T-helper 1 cell treated with Interleukin-12 subunit alpha and Interleukin-12 subunit beta and Interleukin-4 antibody, amounts not matched to agents 30 μg/mL and 1 μg/mL, for 36 hours (primary cell): ENCODE measurements around the gene AVEN.
A peak's percentile ranks its signal among the peaks of the same experiment; 100 is the strongest.
"Not testable (repeated sequence)": the region's sequence is repeated elsewhere in the genome, so short reads cannot be mapped to it uniquely, and the experiment has no call there.

Experiments used
- H3K27ac Mint-ChIP-seq: one replicate; pipeline ENCODE4 v1.8.0; 2021; ENCODE audit warnings: mild to moderate bottlenecking, mixed read lengths
- H3K27me3 Mint-ChIP-seq: one replicate; pipeline ENCODE4 v1.8.0; 2021; ENCODE audit warnings: low read depth, mixed read lengths
- H3K36me3 Mint-ChIP-seq: one replicate; pipeline ENCODE4 v1.8.0; 2021; ENCODE audit warnings: low read depth, mixed read lengths
- H3K4me1 Mint-ChIP-seq: one replicate; pipeline ENCODE4 v1.8.0; 2021; ENCODE audit warnings: low read depth, mixed read lengths
- H3K4me3 Mint-ChIP-seq: one replicate; pipeline ENCODE4 v1.8.0; 2021; ENCODE audit warnings: mild to moderate bottlenecking, moderate library complexity, mixed read lengths
- H3K9me3 Mint-ChIP-seq: one replicate; pipeline ENCODE4 v1.8.0; 2021; ENCODE audit warnings: mixed read lengths

Gene AVEN

GRCh38 chr15:34054081-34054707, 15.2 kb upstream of the AVEN start:
- Mint-ChIP-seq H3K4me3 (no peak overlapping the region), H3K36me3 (peaks cover 4% of the 10 kb centered on the region), H3K27me3 (peaks cover 27% of the 10 kb centered on the region), H3K4me1 (no peaks in the 10 kb centered on the region), H3K9me3 (peaks cover 29% of the 10 kb centered on the region), H3K27ac (no peak overlapping the region)

- H3K27me3 Mint-ChIP-seq = peaks cover 32% of the 10 kb centered on the region
- H3K9me3 Mint-ChIP-seq = peaks cover 35% of the 10 kb centered on the region
- not testable (repeated sequence) for H3K27ac Mint-ChIP-seq, H3K4me3 Mint-ChIP-seq, H3K4me1 Mint-ChIP-seq, H3K36me3 Mint-ChIP-seq
These were observed 11.4 kb upstream of the AVEN start for GRCh38 chr15:34050385-34050784.

- Mint-ChIP-seq H3K36me3 (peaks cover 5% of the 10 kb centered on the region), H3K27ac (no peak overlapping the region), H3K27me3 (peaks cover 32% of the 10 kb centered on the region), H3K4me3 (no peak overlapping the region), H3K9me3 (peaks cover 35% of the 10 kb centered on the region), H3K4me1 (peaks cover under 1% of the 10 kb centered on the region)
These were observed 10.1 kb upstream of the AVEN start for GRCh38 chr15:34049112-34049511.

GRCh38 chr15:34047893-34048775, 9.1 kb upstream of the AVEN start:
- H3K27me3 Mint-ChIP-seq = peaks cover 32% of the 10 kb centered on the region

GRCh38 chr15:34046471-34047145, 7.6 kb upstream of the AVEN start:
- Mint-ChIP-seq H3K27me3 (peaks cover 23% of the 10 kb centered on the region), H3K4me1 (peaks cover 3% of the 10 kb centered on the region), H3K36me3 (peaks cover 5% of the 10 kb centered on the region), H3K4me3 (no peak overlapping the region), H3K27ac (no peak overlapping the region), H3K9me3 (peaks cover 26% of the 10 kb centered on the region)

More at GRCh38 chr15:34047893-34048775, 9.1 kb upstream of the AVEN start:
- H3K9me3 Mint-ChIP-seq = peaks cover 35% of the 10 kb centered on the region
- peaks cover 5% of the 10 kb centered on the region for H3K36me3 Mint-ChIP-seq
- peaks cover 3% of the 10 kb centered on the region for H3K4me1 Mint-ChIP-seq
- H3K27ac Mint-ChIP-seq = no peak overlapping the region
- H3K4me3 Mint-ChIP-seq = no peak overlapping the region

- Mint-ChIP-seq H3K27ac (no peak overlapping the region), H3K36me3 (no peaks in the 10 kb centered on the region), H3K4me1 (peaks cover 12% of the 10 kb centered on the region), H3K27me3 (peaks cover 3% of the 10 kb centered on the region), H3K4me3 (no peak overlapping the region), H3K9me3 (peaks cover 2% of the 10 kb centered on the region)
These were observed 4.8 kb upstream of the AVEN start for GRCh38 chr15:34043813-34044212.

GRCh38 chr15:34043391-34043790, 4.4 kb upstream of the AVEN start:
- Mint-ChIP-seq H3K4me3 (no peak overlapping the region), H3K27me3 (peaks cover 3% of the 10 kb centered on the region), H3K4me1 (peaks cover 12% of the 10 kb centered on the region)

GRCh38 chr15:34039790-34040113, 748 bp upstream of the AVEN start:
- Mint-ChIP-seq H3K9me3 (no peaks in the 10 kb centered on the region), H3K4me3 (peak overlapping the region; percentile 78), H3K4me1 (peaks cover 20% of the 10 kb centered on the region)

More at GRCh38 chr15:34043391-34043790, 4.4 kb upstream of the AVEN start:
- Mint-ChIP-seq H3K27ac (no peak overlapping the region), H3K36me3 (no peaks in the 10 kb centered on the region), H3K9me3 (no peaks in the 10 kb centered on the region)

GRCh38 chr15:34038023-34038870, 757 bp downstream of the AVEN start:
- Mint-ChIP-seq H3K27me3 (no peaks in the 10 kb centered on the region), H3K9me3 (no peaks in the 10 kb centered on the region), H3K27ac (peak overlapping the region; percentile 91), H3K4me3 (peak overlapping the region; percentile 90), H3K4me1 (peaks cover 16% of the 10 kb centered on the region), H3K36me3 (no peaks in the 10 kb centered on the region)

More at GRCh38 chr15:34039790-34040113, 748 bp upstream of the AVEN start:
- Mint-ChIP-seq H3K27me3 (no peaks in the 10 kb centered on the region), H3K36me3 (no peaks in the 10 kb centered on the region), H3K27ac (peak overlapping the region; percentile 88)

- H3K27ac Mint-ChIP-seq = no peak overlapping the region
- no peaks in the 10 kb centered on the region for H3K36me3 Mint-ChIP-seq
- H3K4me3 Mint-ChIP-seq = no peak overlapping the region
- no peaks in the 10 kb centered on the region for H3K27me3 Mint-ChIP-seq
- H3K4me1 Mint-ChIP-seq = peaks cover 5% of the 10 kb centered on the region
- H3K9me3 Mint-ChIP-seq = no peaks in the 10 kb centered on the region
These were observed 6.8 kb downstream of the AVEN start for GRCh38 chr15:34031987-34032760.

GRCh38 chr15:34027606-34028005, 11.4 kb downstream of the AVEN start:
- peaks cover 4% of the 10 kb centered on the region for H3K4me1 Mint-ChIP-seq
- no peaks in the 10 kb centered on the region for H3K27me3 Mint-ChIP-seq
- no peak overlapping the region for H3K4me3 Mint-ChIP-seq
- H3K27ac Mint-ChIP-seq = no peak overlapping the region
- no peaks in the 10 kb centered on the region for H3K9me3 Mint-ChIP-seq
- H3K36me3 Mint-ChIP-seq = no peaks in the 10 kb centered on the region

GRCh38 chr15:34025252-34025651, 13.8 kb downstream of the AVEN start:
- Mint-ChIP-seq H3K4me3 (no peak overlapping the region), H3K9me3 (no peaks in the 10 kb centered on the region), H3K27me3 (no peaks in the 10 kb centered on the region), H3K36me3 (peaks cover 5% of the 10 kb centered on the region), H3K27ac (no peak overlapping the region), H3K4me1 (peaks cover 2% of the 10 kb centered on the region)

- Mint-ChIP-seq H3K27ac (no peak overlapping the region), H3K9me3 (no peaks in the 10 kb centered on the region), H3K36me3 (peaks cover 5% of the 10 kb centered on the region), H3K4me1 (peaks cover 5% of the 10 kb centered on the region), H3K4me3 (no peak overlapping the region), H3K27me3 (no peaks in the 10 kb centered on the region)
These were observed 15.1 kb downstream of the AVEN start for GRCh38 chr15:34023907-34024306.
